Uterus (tissue), 4 donors: ENCODE measurements around the gene ADAMTS14. TPM values are rescaled to one million over a fixed set of nuclear protein-coding genes. Genes with fewer than 3 reads are reported as not detected.

ENCODE experiments used
- DNase-seq, 2 donors: peaks; one replicate each; pipeline ENCODE4 v3.0.0-alpha.2; 2019 to 2020
- H3K27ac ChIP-seq, 2 donors: fragments of 200-600 bp; sonication (generic); 1 replicate in 1 of 2; 2 replicates in 1 of 2; pipeline ENCODE4 v1.5.1; 2016 to 2018
- H3K27me3 ChIP-seq, 2 donors: fragments of 200-600 bp; sonication (generic); one replicate each; pipeline ENCODE4 v1.5.1; 2018 to 2019; ENCODE audit warnings: control low read depth in 1 of 2
- H3K36me3 ChIP-seq, 2 donors: fragments of 200-600 bp; sonication (generic); one replicate each; pipeline ENCODE4 v1.5.1; 2019; ENCODE audit warnings: control low read depth in 1 of 2
- H3K4me1 ChIP-seq, 2 donors: fragments of 200-600 bp; sonication (generic); one replicate each; pipeline ENCODE4 v1.5.1; 2018 to 2019; ENCODE audit warnings: control low read depth in 1 of 2
- H3K4me3 ChIP-seq, 2 donors: fragments of 200-600 bp; sonication (generic); 1 replicate in 1 of 2; 2 replicates in 1 of 2; pipeline ENCODE4 v1.5.1; 2018 to 2019; ENCODE audit warnings: mild to moderate bottlenecking in 1 of 2
- H3K9me3 ChIP-seq, 2 donors: fragments of 200-600 bp; sonication (generic); one replicate each; pipeline ENCODE4 v1.5.1; 2019; ENCODE audit warnings: control low read depth in 1 of 2
- CTCF ChIP-seq, 4 experiments: fragments of 200-600 bp in 2 of 4; fragments of 450-650 bp in 2 of 4; sonication (generic) in 2 of 4; IDR thresholded peaks; one replicate each; pipeline ENCODE4 v1.5.1; 2016 to 2019; ENCODE audit warnings: antibody characterized with exemption in 4 of 4, mild to moderate bottlenecking in 2 of 4, moderate library complexity in 1 of 4
- POLR2A ChIP-seq, 2 donors: fragments of 450-650 bp; IDR thresholded peaks; one replicate each; pipeline ENCODE4 v1.6.1; 2016; ENCODE audit warnings: antibody characterized with exemption in 2 of 2, mild to moderate bottlenecking in 1 of 2, moderate library complexity in 1 of 2
- intact Hi-C: fragments of 100-400 bp; cut with DNase I; formaldehyde crosslinking; loops from one replicate; pipeline ENCODE4 v1.15.1; 2023; ENCODE audit warnings: low total_unique reads
- total RNA-seq, 4 donors: library from RNA; depleted of rRNA in 3 of 4; stranded (reverse); fragments of >200 nt in 3 of 4; gene quantifications; one replicate each; pipeline versions ENCODE4 v1.1.0 to v1.2.4, GENCODE V29; 2014 to 2023
- donor health status: DM: yes; HTN: yes; CAD: no.

ADAMTS14 gene
- total RNA-seq, 4 donors from 2014 or later, result 0.18 to 3.7 TPM; not detected in 2

GRCh38 chr10:70803775-70804420 is 131.6 kb downstream of the ADAMTS14 start:
- H3K27me3 ChIP-seq, result no peaks in the 10 kb centered on the region
- TF ChIP-seq POLR2A (IDR thresholded peaks at IDR 0.05), result no peak
- TF ChIP-seq CTCF (IDR thresholded peaks at IDR 0.05), result no peak
- intact Hi-C loops, result no loop called here
- H3K4me3 ChIP-seq, result no peak overlapping the region
- no peaks in the 10 kb centered on the region for H3K9me3 ChIP-seq
- H3K27ac ChIP-seq, result no peak overlapping the region
- no peaks in the 10 kb centered on the region for H3K36me3 ChIP-seq
- H3K4me1 ChIP-seq, result no peaks in the 10 kb centered on the region
- DNase-seq, result no peak

GRCh38 chr10:70804421-70804808 is 132.1 kb downstream of the ADAMTS14 start:
- no peak for TF ChIP-seq POLR2A (IDR thresholded peaks at IDR 0.05)
- TF ChIP-seq CTCF (IDR thresholded peaks at IDR 0.05), result no peak
- H3K9me3 ChIP-seq, result no peaks in the 10 kb centered on the region
- intact Hi-C loops, result no loop called here
- no peaks in the 10 kb centered on the region for H3K27me3 ChIP-seq
- H3K4me3 ChIP-seq, result no peak overlapping the region
- H3K36me3 ChIP-seq, result no peaks in the 10 kb centered on the region
- H3K27ac ChIP-seq, result no peak overlapping the region
- no peaks in the 10 kb centered on the region for H3K4me1 ChIP-seq
- no peak for DNase-seq

GRCh38 chr10:70805619-70806215 is 133.4 kb downstream of the ADAMTS14 start:
- H3K27ac ChIP-seq, result no peak overlapping the region

GRCh38 chr10:70806841-70807240 is 134.5 kb downstream of the ADAMTS14 start:
- TF ChIP-seq POLR2A (IDR thresholded peaks at IDR 0.05) (no peak), CTCF (IDR thresholded peaks at IDR 0.05) (no peak)
- H3K4me1 ChIP-seq, result no peaks in the 10 kb centered on the region
- H3K9me3 ChIP-seq, result no peaks in the 10 kb centered on the region
- no peak overlapping the region for H3K4me3 ChIP-seq
- H3K27ac ChIP-seq, result no peak overlapping the region
- no peak for DNase-seq
- intact Hi-C loops, result no loop called here
- H3K27me3 ChIP-seq, result no peaks in the 10 kb centered on the region
- no peaks in the 10 kb centered on the region for H3K36me3 ChIP-seq

More at GRCh38 chr10:70805619-70806215, 133.4 kb downstream of the ADAMTS14 start:
- Histone ChIP-seq H3K4me3 (no peak overlapping the region), H3K9me3 (no peaks in the 10 kb centered on the region), H3K27me3 (no peaks in the 10 kb centered on the region), H3K36me3 (no peaks in the 10 kb centered on the region), H3K4me1 (no peaks in the 10 kb centered on the region)
- no peak for DNase-seq
- intact Hi-C loops, result no loop called here
- no peak for TF ChIP-seq CTCF (IDR thresholded peaks at IDR 0.05)
- no peak for TF ChIP-seq POLR2A (IDR thresholded peaks at IDR 0.05)

GRCh38 chr10:70807556-70807955 is 135.2 kb downstream of the ADAMTS14 start:
- TF ChIP-seq POLR2A (IDR thresholded peaks at IDR 0.05), result no peak
- TF ChIP-seq CTCF (IDR thresholded peaks at IDR 0.05), result no peak
- Histone ChIP-seq H3K27me3 (no peaks in the 10 kb centered on the region), H3K9me3 (no peaks in the 10 kb centered on the region), H3K4me1 (no peaks in the 10 kb centered on the region), H3K27ac (no peak overlapping the region), H3K4me3 (no peak overlapping the region), H3K36me3 (no peaks in the 10 kb centered on the region)
- DNase-seq, result no peak
- intact Hi-C loops, result no loop called here
